Peyer's patch (tissue), 4 donors: ENCODE results near the gene TCP10L. TPM values are rescaled to one million over a fixed set of nuclear protein-coding genes. Genes with fewer than 3 reads are reported as not detected.

Experiments
- DNase-seq, 3 donors: peaks; one replicate each; pipeline ENCODE4 v3.0.0-alpha.2; 2017 to 2019
- H3K27ac ChIP-seq, 4 donors: fragments of 200-600 bp; sonication (generic); one replicate each; pipeline ENCODE4 v1.5.1; 2016 to 2019
- H3K27me3 ChIP-seq, 2 donors: fragments of 200-600 bp; sonication (generic); one replicate each; pipeline ENCODE4 v1.5.1; 2019
- H3K36me3 ChIP-seq, 3 donors: fragments of 200-600 bp; sonication (generic); one replicate each; pipeline ENCODE4 v1.5.1; 2016 to 2019
- H3K4me1 ChIP-seq, 4 donors: fragments of 200-600 bp; sonication (generic); one replicate each; pipeline ENCODE4 v1.5.1; 2016 to 2019
- H3K4me3 ChIP-seq, 4 donors: fragments of 200-600 bp; sonication (generic); 1 replicate in 3 of 4; 2 replicates in 1 of 4; pipeline ENCODE4 v1.5.1; 2016 to 2019; ENCODE audit warnings: mild to moderate bottlenecking in 1 of 4
- H3K9me3 ChIP-seq, 4 donors: fragments of 200-600 bp; sonication (generic); one replicate each; pipeline ENCODE4 v1.5.1; 2016 to 2019; ENCODE audit warnings: mild to moderate bottlenecking in 1 of 4
- POLR2A ChIP-seq, 2 donors: fragments of 450-650 bp; IDR thresholded peaks; one replicate each; pipeline ENCODE4 v1.5.1; 2017; ENCODE audit warnings: antibody characterized with exemption in 2 of 2, mild to moderate bottlenecking in 2 of 2, moderate library complexity in 2 of 2
- total RNA-seq, 4 donors: library from RNA; depleted of rRNA; stranded (reverse); fragments of >200 nt; gene quantifications; one replicate each; pipeline ENCODE4 v1.1.0, GENCODE V29; 2016
- TF ChIP-seq, protein P1 (sequence below), 6 experiments: fragments of 450-650 bp in 4 of 6; fragments of 200-600 bp in 2 of 6; sonication (generic) in 1 of 6; IDR thresholded peaks; one replicate each; pipeline ENCODE4 v1.5.1; 2017 to 2019; ENCODE audit warnings: antibody characterized with exemption in 6 of 6, mild to moderate bottlenecking in 3 of 6, moderate library complexity in 1 of 6

The TCP10L gene
- total RNA-seq, 4 donors from 2014 or later: 9.9 TPM; not detected in 3

DNA sequence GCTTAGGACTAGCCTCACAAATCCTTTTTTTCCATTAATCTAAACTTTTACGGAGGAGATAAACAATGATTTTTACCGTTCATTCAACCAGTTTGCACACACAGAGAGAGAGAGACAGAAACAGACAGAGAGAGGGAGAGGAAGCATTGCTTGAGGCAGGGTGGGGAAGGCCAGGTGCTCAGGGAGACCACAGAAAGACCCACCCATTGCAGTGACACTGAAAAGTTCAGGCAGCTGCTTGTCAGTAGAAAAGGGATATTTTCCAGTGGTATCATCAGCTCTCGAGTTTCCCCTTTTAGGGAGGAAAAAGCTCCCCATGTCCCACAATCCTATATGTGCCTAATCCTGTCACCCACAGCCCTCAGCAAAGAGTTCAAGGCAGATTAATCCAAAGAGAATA lies 27.2 kb downstream of the TCP10L start:
- H3K4me1 ChIP-seq: no peaks in the 10 kb centered on the region
- H3K27ac ChIP-seq: no peak overlapping the region
- no peaks in the 10 kb centered on the region for H3K9me3 ChIP-seq
- H3K4me3 ChIP-seq: no peak overlapping the region
- no peaks in the 10 kb centered on the region for H3K27me3 ChIP-seq
- no peaks in the 10 kb centered on the region for H3K36me3 ChIP-seq
- TF ChIP-seq POLR2A (IDR thresholded peaks at IDR 0.05): no peak
- TF ChIP-seq, protein P1, sequence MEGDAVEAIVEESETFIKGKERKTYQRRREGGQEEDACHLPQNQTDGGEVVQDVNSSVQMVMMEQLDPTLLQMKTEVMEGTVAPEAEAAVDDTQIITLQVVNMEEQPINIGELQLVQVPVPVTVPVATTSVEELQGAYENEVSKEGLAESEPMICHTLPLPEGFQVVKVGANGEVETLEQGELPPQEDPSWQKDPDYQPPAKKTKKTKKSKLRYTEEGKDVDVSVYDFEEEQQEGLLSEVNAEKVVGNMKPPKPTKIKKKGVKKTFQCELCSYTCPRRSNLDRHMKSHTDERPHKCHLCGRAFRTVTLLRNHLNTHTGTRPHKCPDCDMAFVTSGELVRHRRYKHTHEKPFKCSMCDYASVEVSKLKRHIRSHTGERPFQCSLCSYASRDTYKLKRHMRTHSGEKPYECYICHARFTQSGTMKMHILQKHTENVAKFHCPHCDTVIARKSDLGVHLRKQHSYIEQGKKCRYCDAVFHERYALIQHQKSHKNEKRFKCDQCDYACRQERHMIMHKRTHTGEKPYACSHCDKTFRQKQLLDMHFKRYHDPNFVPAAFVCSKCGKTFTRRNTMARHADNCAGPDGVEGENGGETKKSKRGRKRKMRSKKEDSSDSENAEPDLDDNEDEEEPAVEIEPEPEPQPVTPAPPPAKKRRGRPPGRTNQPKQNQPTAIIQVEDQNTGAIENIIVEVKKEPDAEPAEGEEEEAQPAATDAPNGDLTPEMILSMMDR (IDR thresholded peaks at IDR 0.05): no peak
- no peak for DNase-seq

DNA sequence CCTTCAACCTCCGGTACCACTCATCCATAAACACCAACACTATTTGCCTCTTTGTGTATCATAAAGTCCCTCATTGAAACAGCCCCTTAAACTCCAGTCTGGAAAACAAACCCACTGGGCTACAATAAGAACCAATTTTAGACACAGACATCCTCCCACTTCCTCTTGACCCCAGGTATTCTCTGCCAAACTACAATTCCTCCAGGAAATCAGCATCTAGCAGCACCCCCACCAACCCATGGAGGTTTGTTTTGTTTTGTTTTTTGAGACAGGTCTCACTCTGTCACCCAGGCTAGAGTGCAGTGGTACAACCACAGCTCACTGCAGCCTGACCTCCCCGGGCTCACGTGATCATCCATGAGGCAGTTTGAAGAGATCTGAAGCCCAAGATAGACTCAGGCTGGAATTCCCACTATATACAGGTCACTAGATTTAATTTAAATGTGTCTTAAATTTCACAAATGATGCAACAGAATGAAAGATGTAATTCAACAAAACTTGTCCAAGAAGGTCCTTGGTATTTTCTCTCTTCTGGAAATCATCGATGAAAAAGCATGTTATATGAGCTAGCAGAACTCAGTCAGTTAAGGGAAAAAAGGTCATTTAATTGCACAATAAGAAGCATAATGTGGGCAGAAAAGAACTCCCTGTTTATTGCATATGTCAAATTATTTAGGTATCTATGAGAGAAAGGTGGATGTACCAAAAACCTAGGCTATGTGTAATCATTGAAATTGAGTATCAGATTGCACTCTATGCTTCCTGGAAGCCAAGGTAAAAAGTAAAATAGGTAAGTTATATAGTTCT lies 30.3 kb downstream of the TCP10L start:
- Histone ChIP-seq H3K4me1 (no peaks in the 10 kb centered on the region), H3K27me3 (no peaks in the 10 kb centered on the region), H3K27ac (no peak overlapping the region), H3K4me3 (no peak overlapping the region), H3K36me3 (no peaks in the 10 kb centered on the region), H3K9me3 (no peaks in the 10 kb centered on the region)
- DNase-seq: no peak
- no peak for TF ChIP-seq POLR2A (IDR thresholded peaks at IDR 0.05)
- TF ChIP-seq, protein P1 (IDR thresholded peaks at IDR 0.05): no peak

GRCh38 chr21:32549886-32550285 lies 35.4 kb downstream of the TCP10L start:
- TF ChIP-seq POLR2A (IDR thresholded peaks at IDR 0.05): no peak
- TF ChIP-seq, protein P1 (IDR thresholded peaks at IDR 0.05): no peak
- Histone ChIP-seq H3K27ac (no peak overlapping the region), H3K36me3 (no peaks in the 10 kb centered on the region), H3K27me3 (no peaks in the 10 kb centered on the region), H3K4me1 (no peaks in the 10 kb centered on the region), H3K4me3 (no peak overlapping the region), H3K9me3 (no peaks in the 10 kb centered on the region)
- no peak for DNase-seq

- DNase-seq: no peak
- Histone ChIP-seq H3K4me3 (no peak overlapping the region), H3K36me3 (no peaks in the 10 kb centered on the region), H3K27ac (no peak overlapping the region), H3K4me1 (no peaks in the 10 kb centered on the region), H3K27me3 (no peaks in the 10 kb centered on the region), H3K9me3 (no peaks in the 10 kb centered on the region)
- TF ChIP-seq, protein P1 (IDR thresholded peaks at IDR 0.05): no peak
- TF ChIP-seq POLR2A (IDR thresholded peaks at IDR 0.05): no peak
Measured at GRCh38 chr21:32549440-32549839, 35.9 kb downstream of the TCP10L start.

DNA sequence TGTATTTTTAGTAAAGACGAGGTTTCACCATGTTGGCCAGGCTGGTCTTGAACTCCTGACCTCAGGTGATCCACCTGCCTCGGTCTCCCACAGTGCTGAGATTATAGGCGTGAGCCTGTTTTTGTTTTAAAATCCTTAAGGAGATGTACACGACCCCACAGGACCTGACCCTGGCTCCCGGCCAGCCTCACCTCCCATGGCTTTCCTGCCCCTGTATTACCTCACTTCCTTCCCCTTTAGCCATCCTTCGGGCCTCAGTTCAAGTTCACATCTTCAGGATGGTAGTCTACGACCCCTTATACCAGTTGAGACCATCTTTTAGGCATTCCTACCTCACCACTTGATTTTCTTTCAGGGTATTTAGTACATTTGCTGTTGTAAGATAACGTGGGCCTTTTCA lies 36.3 kb downstream of the TCP10L start:
- no peak for DNase-seq
- Histone ChIP-seq H3K4me3 (no peak overlapping the region), H3K36me3 (no peaks in the 10 kb centered on the region), H3K27ac (no peak overlapping the region), H3K27me3 (no peaks in the 10 kb centered on the region), H3K9me3 (no peaks in the 10 kb centered on the region), H3K4me1 (no peaks in the 10 kb centered on the region)
- TF ChIP-seq, protein P1 (IDR thresholded peaks at IDR 0.05): no peak
- no peak for TF ChIP-seq POLR2A (IDR thresholded peaks at IDR 0.05)
